Right cardiac atrium (tissue), 5 donors: Measurements from ENCODE around the gene CHD1. TPM values are rescaled to one million over a fixed set of nuclear protein-coding genes. Genes with fewer than 3 reads are reported as not detected.
"Not testable (repeated sequence)": the region's sequence is repeated elsewhere in the genome, so short reads cannot be mapped to it uniquely, and the experiment has no call there.

Experiments
- ATAC-seq, 2 donors: fragments of 200-7000 bp; cut with Tn5 transposase; one replicate each; pipeline versions ENCODE4 v1.8.0 to v1.9.1; 2020; ENCODE audit warnings: moderate library complexity in 2 of 2, mild to moderate bottlenecking in 1 of 2
- DNase-seq, 3 donors: peaks; one replicate each; pipeline ENCODE4 v3.0.0-alpha.2; 2020
- H3K27ac ChIP-seq: one replicate; pipeline ENCODE4 v1.5.1; 2013; ENCODE audit warnings: mild to moderate bottlenecking, low read length, control low read depth, moderate library complexity
- H3K27me3 ChIP-seq: one replicate; pipeline ENCODE4 v1.6.1; 2013; ENCODE audit not compliant: control insufficient read depth, insufficient read depth
- H3K4me1 ChIP-seq: one replicate; pipeline ENCODE4 v1.6.1; 2013; ENCODE audit warnings: low read length; ENCODE audit not compliant: control insufficient read depth, insufficient read depth
- H3K4me3 ChIP-seq: one replicate; pipeline ENCODE4 v1.5.1; 2013; ENCODE audit warnings: low read length, control low read depth
- H3K9me3 ChIP-seq: one replicate; pipeline ENCODE4 v1.6.1; 2013; ENCODE audit warnings: low read length; ENCODE audit not compliant: control insufficient read depth
- WGBS: extraction: QIAGEN DNeasy Blood & Tissue Kit; methylation state at CpG from one replicate; pipeline ENCODE4 v1.1.7; 2013; 5-methylcytosine and 5-hydroxymethylcytosine counted together
- intact Hi-C, 4 donors: fragments of 100-400 bp; cut with DNase I; formaldehyde crosslinking; loops; one replicate each; pipeline versions ENCODE4 v1.11.0 to v1.14.0; 2022 to 2023
- polyA plus RNA-seq: library from polyadenylated mRNA; stranded (reverse); fragments of 200-250 nt; gene quantifications from one replicate; pipeline ENCODE4 v1.2.3, GENCODE V29; 2013
- total RNA-seq, 4 donors: library from RNA; stranded (reverse); fragmentation: NEBNext Ultra II Directional; extraction: Animal tissue kit (Norgen Biotek cat#: 25700); gene quantifications; one replicate each; pipeline ENCODE4 v1.2.1, GENCODE V29; 2021
- donor health status: healthy with polysubstance abuse.
- donor health status: DM: no; HTN: yes; CAD: no.
- donor health status: DM: no; HTN: no; CAD: no.
- donor health status: DM: no; HTN: yes; CAD: no; lungs with severe emphysema.
- donor health status: DM: yes; HTN: yes; CAD: no.

Gene CHD1
- total and polyA plus RNA-seq, 5 donors, result 9.2 to 23.2 (median 14.4) TPM

GRCh38 chr5:98961665-98962344 lies 33.0 kb upstream of the CHD1 start:
- no peaks in the 10 kb centered on the region for H3K27me3 ChIP-seq
- H3K4me3 ChIP-seq, result no peak overlapping the region
- H3K4me1 ChIP-seq, result no peaks in the 10 kb centered on the region
- intact Hi-C loops, result no loop called here
- H3K27ac ChIP-seq, result no peak overlapping the region
- no peaks in the 10 kb centered on the region for H3K9me3 ChIP-seq
- DNase-seq (no peak), ATAC-seq (no peak)
- WGBS, result 92% methylated on average over 3 of the region's 3 CpGs

GRCh38 chr5:98957307-98957706 lies 28.5 kb upstream of the CHD1 start:
- Histone ChIP-seq H3K4me1 (peaks cover 1% of the 10 kb centered on the region), H3K9me3 (no peaks in the 10 kb centered on the region), H3K27me3 (no peaks in the 10 kb centered on the region), H3K27ac (no peak overlapping the region), H3K4me3 (no peak overlapping the region)
- DNase-seq (no peak), ATAC-seq (no peak)
- intact Hi-C loops, result no loop called here
- 64% methylated on average over 2 of the region's 2 CpGs for WGBS

- H3K27ac ChIP-seq, H3K27me3 ChIP-seq, H3K4me3 ChIP-seq, DNase-seq, ATAC-seq, H3K9me3 ChIP-seq, H3K4me1 ChIP-seq, intact Hi-C loops: not testable (repeated sequence)
- WGBS, result 93% methylated on average over 2 of the region's 3 CpGs
Observed at GRCh38 chr5:98955888-98956287, 27.1 kb upstream of the CHD1 start.

GRCh38 chr5:98955471-98955870 lies 26.7 kb upstream of the CHD1 start:
- H3K4me3 ChIP-seq, intact Hi-C loops, H3K9me3 ChIP-seq, H3K4me1 ChIP-seq, DNase-seq, H3K27me3 ChIP-seq, ATAC-seq, H3K27ac ChIP-seq: not testable (repeated sequence)
- WGBS, result 100% methylated on average over 2 of the region's 2 CpGs

GRCh38 chr5:98954392-98955028 lies 25.7 kb upstream of the CHD1 start:
- no peaks in the 10 kb centered on the region for H3K9me3 ChIP-seq
- intact Hi-C loops, result no loop called here
- 80% methylated on average over 5 of the region's 5 CpGs for WGBS
- ATAC-seq (no peak), DNase-seq (no peak)
- no peaks in the 10 kb centered on the region for H3K27me3 ChIP-seq
- H3K4me3 ChIP-seq, result no peak overlapping the region
- H3K27ac ChIP-seq, result no peak overlapping the region
- peaks cover 1% of the 10 kb centered on the region for H3K4me1 ChIP-seq

GRCh38 chr5:98942847-98943246 lies 14.0 kb upstream of the CHD1 start:
- Histone ChIP-seq H3K4me3 (no peak overlapping the region), H3K4me1 (peaks cover 7% of the 10 kb centered on the region), H3K9me3 (no peaks in the 10 kb centered on the region), H3K27ac (no peak overlapping the region), H3K27me3 (no peaks in the 10 kb centered on the region)
- intact Hi-C loops, result no loop called here
- DNase-seq (no peak), ATAC-seq (no peak)
- WGBS, result 91% methylated on average over 3 of the region's 3 CpGs

GRCh38 chr5:98941131-98941883 lies 12.5 kb upstream of the CHD1 start:
- intact Hi-C loops, result no loop called here
- Histone ChIP-seq H3K4me1 (peaks cover 5% of the 10 kb centered on the region), H3K27ac (no peak overlapping the region), H3K9me3 (no peaks in the 10 kb centered on the region), H3K27me3 (no peaks in the 10 kb centered on the region), H3K4me3 (no peak overlapping the region)
- DNase-seq (no peak), ATAC-seq (no peak)
- 60% methylated on average over 6 of the region's 6 CpGs for WGBS

- Histone ChIP-seq H3K27ac (no peak overlapping the region), H3K4me1 (peaks cover 4% of the 10 kb centered on the region), H3K27me3 (no peaks in the 10 kb centered on the region), H3K9me3 (no peaks in the 10 kb centered on the region), H3K4me3 (no peak overlapping the region)
- 26% methylated on average over 2 of the region's 2 CpGs for WGBS
- intact Hi-C loops, result no loop called here
- ATAC-seq, result peak; percentile 67 to 76
- no peak for DNase-seq
Observed at GRCh38 chr5:98940581-98940980, 11.8 kb upstream of the CHD1 start.

- 29% methylated on average over 2 of the region's 2 CpGs for WGBS
- Histone ChIP-seq H3K27ac (peak overlapping the region; percentile 70), H3K9me3 (no peaks in the 10 kb centered on the region), H3K27me3 (no peaks in the 10 kb centered on the region), H3K4me1 (peaks cover 6% of the 10 kb centered on the region), H3K4me3 (no peak overlapping the region)
- peak; percentile 58 to 71 for ATAC-seq
- DNase-seq, result no peak
- intact Hi-C loops, result no loop called here
Observed at GRCh38 chr5:98938464-98938863, 9.7 kb upstream of the CHD1 start.

- H3K9me3 ChIP-seq, result no peaks in the 10 kb centered on the region
- H3K4me3 ChIP-seq, result no peak overlapping the region
- no peak overlapping the region for H3K27ac ChIP-seq
- peaks cover 6% of the 10 kb centered on the region for H3K4me1 ChIP-seq
- intact Hi-C loops, result no loop called here
- DNase-seq, result no peak
- H3K27me3 ChIP-seq, result no peaks in the 10 kb centered on the region
- no peak for ATAC-seq
- 82% methylated on average over 3 of the region's 3 CpGs for WGBS
Observed at GRCh38 chr5:98936948-98937715, 8.3 kb upstream of the CHD1 start.

GRCh38 chr5:98935206-98935605 lies 6.4 kb upstream of the CHD1 start:
- H3K4me1 ChIP-seq, result peaks cover 4% of the 10 kb centered on the region
- no peaks in the 10 kb centered on the region for H3K9me3 ChIP-seq
- WGBS, result 81% methylated on average over 3 of the region's 3 CpGs
- ATAC-seq, result no peak
- no peak overlapping the region for H3K27ac ChIP-seq
- H3K4me3 ChIP-seq, result no peak overlapping the region
- intact Hi-C loops, result no loop called here
- DNase-seq, result no peak
- no peaks in the 10 kb centered on the region for H3K27me3 ChIP-seq
